ENCODE measurements around the gene ABCB11.
"Not testable (repeated sequence)": the region's sequence is repeated elsewhere in the genome, so short reads cannot be mapped to it uniquely, and the experiment has no call there.

- TF ChIP-seq CTCF (conservative IDR thresholded peaks at IDR 0.05; ENCODE audit: low read depth, low read length); EZH2 (IDR thresholded peaks at IDR 0.05; ENCODE audit: low read length, unreplicated experiment); EZH2phosphoT487 (IDR thresholded peaks at IDR 0.05; ENCODE audit: borderline replicate concordance, low read length): not testable (repeated sequence)
Measured at GRCh38 chr2:169012191-169012792, 18.8 kb downstream of the ABCB11 start.
